Keratinocyte (primary cell): Measurements from ENCODE around the gene FAM78A. TPM values are rescaled to one million over a fixed set of nuclear protein-coding genes. Genes with fewer than 3 reads are reported as not detected.

ENCODE experiments used
- DNase-seq: peaks from one replicate; pipeline ENCODE4 v3.0.0-alpha.2; 2011; ENCODE audit warnings: low read depth, missing footprints, low spot score
- FAIRE-seq: peaks from 2 replicates; lab custom pipeline; 2011; peaks lifted over from hg19 to GRCh38; lab: Jason Lieb, UNC
- H2AFZ ChIP-seq: 2 replicates; pipeline ENCODE4 v1.6.0; 2012; ENCODE audit warnings: low read length, control low read depth, inconsistent platforms; ENCODE audit not compliant: control insufficient read depth
- H3K27ac ChIP-seq: 2 replicates; pipeline ENCODE4 v1.5.1; 2011; ENCODE audit warnings: low read length; ENCODE audit not compliant: control insufficient read depth, insufficient read depth
- H3K27me3 ChIP-seq: 3 replicates; pipeline ENCODE4 v1.6.0; 2011; ENCODE audit warnings: low read length; ENCODE audit not compliant: control insufficient read depth, insufficient read depth; ENCODE audit errors: extremely low read depth
- H3K36me3 ChIP-seq, 2 experiments: 2 replicates in 1 of 2; 3 replicates in 1 of 2; pipeline ENCODE4 v1.5.1; 2011; ENCODE audit warnings: low read length in 2 of 2, mild to moderate bottlenecking in 1 of 2; ENCODE audit not compliant: control insufficient read depth in 2 of 2, insufficient read depth in 2 of 2; ENCODE audit errors: extremely low read depth in 1 of 2
- H3K4me1 ChIP-seq: 3 replicates; pipeline ENCODE4 v1.5.1; 2011; ENCODE audit warnings: low read length; ENCODE audit not compliant: control insufficient read depth, insufficient read depth; ENCODE audit errors: extremely low read depth
- H3K4me2 ChIP-seq: 3 replicates; pipeline ENCODE4 v1.6.0; 2011; ENCODE audit warnings: low read depth, low read length; ENCODE audit not compliant: control insufficient read depth, insufficient read depth; ENCODE audit errors: extremely low read depth
- H3K4me3 ChIP-seq, 3 experiments: fragments of 200-600 bp in 1 of 3; sonication (generic) in 1 of 3; 2 replicates in 2 of 3; 3 replicates in 1 of 3; pipeline ENCODE4 v1.5.1; 2011 to 2016; ENCODE audit warnings: low read length in 3 of 3, mild to moderate bottlenecking in 3 of 3, control low read depth in 2 of 3, inconsistent platforms in 1 of 3, low read depth in 1 of 3, mixed read lengths in 1 of 3, mixed run types in 1 of 3, moderate library complexity in 1 of 3; ENCODE audit not compliant: control insufficient read depth in 2 of 3, insufficient read depth in 2 of 3; ENCODE audit errors: extremely low read depth in 1 of 3
- H3K79me2 ChIP-seq: 2 replicates; pipeline ENCODE4 v1.6.0; 2012; ENCODE audit warnings: low read length; ENCODE audit not compliant: control insufficient read depth, insufficient read depth
- H3K9ac ChIP-seq: 3 replicates; pipeline ENCODE4 v1.6.0; 2011; ENCODE audit warnings: low read length; ENCODE audit not compliant: control insufficient read depth, insufficient read depth; ENCODE audit errors: extremely low read depth
- H3K9me1 ChIP-seq: 3 replicates; pipeline ENCODE4 v1.6.0; 2011; ENCODE audit warnings: low read length; ENCODE audit not compliant: control insufficient read depth, insufficient read depth; ENCODE audit errors: extremely low read depth
- H3K9me3 ChIP-seq: 2 replicates; pipeline ENCODE4 v1.5.1; 2012; ENCODE audit warnings: low read depth, low read length; ENCODE audit not compliant: control insufficient read depth
- H4K20me1 ChIP-seq: 3 replicates; pipeline ENCODE4 v1.6.0; 2011; ENCODE audit warnings: low read length; ENCODE audit not compliant: control insufficient read depth, insufficient read depth; ENCODE audit errors: extremely low read depth
- CTCF ChIP-seq, 3 experiments: IDR thresholded peaks in 1 of 3; conservative IDR thresholded peaks in 1 of 3; optimal IDR thresholded peaks in 1 of 3; 2 replicates in 2 of 3; 3 replicates in 1 of 3; pipeline versions ENCODE3 to v1.5.1; 2011; ENCODE audit warnings: low read length in 3 of 3, mild to moderate bottlenecking in 3 of 3, moderate library complexity in 2 of 3, control low read depth in 1 of 3, inconsistent platforms in 1 of 3; ENCODE audit not compliant: insufficient read depth in 2 of 3; ENCODE audit errors: extremely low read depth in 1 of 3
- EZH2 ChIP-seq: IDR thresholded peaks from one replicate; pipeline ENCODE4 v1.6.1; 2012; ENCODE audit warnings: inconsistent platforms, mild to moderate bottlenecking, low read length, moderate library complexity
- dilution Hi-C: fragments of 300-500 bp; cut with MboI; formaldehyde crosslinking; loops from one replicate; pipeline ENCODE4 v1.7.0; 2020; ENCODE audit warnings: low sequenced_read_pairs; ENCODE audit not compliant: extremely low pct_ligation_motif_present
- polyA plus RNA-seq, 5 experiments: library from polyadenylated mRNA; depleted of rRNA in 3 of 5; stranded (reverse) in 3 of 5; stranded (forward) in 1 of 5; unstranded in 1 of 5; fragments of >200 nt; gene quantifications; 1 replicate in 1 of 5; 2 replicates in 3 of 5; 3 replicates in 1 of 5; pipeline versions ENCODE4 v1.2.1 to v1.2.3, GENCODE V29; 2011 to 2012; ENCODE audit warnings: missing spikeins in 2 of 5, low read depth in 1 of 5, low replicate concordance in 1 of 5

FAM78A gene
- polyA plus RNA-seq, 1 donor (not counting 4 experiments of a cell fraction or from before 2014, with no cell fraction given): 0.25 TPM

- Histone ChIP-seq H2AFZ (no peak overlapping the region), H4K20me1 (no peaks in the 10 kb centered on the region), H3K79me2 (no peaks in the 10 kb centered on the region), H3K36me3 (no peaks in the 10 kb centered on the region), H3K27me3 (no peaks in the 10 kb centered on the region), H3K4me2 (no peak overlapping the region), H3K9me3 (no peaks in the 10 kb centered on the region), H3K4me3 (no peak overlapping the region), H3K9ac (no peak overlapping the region), H3K4me1 (no peaks in the 10 kb centered on the region), H3K9me1 (no peaks in the 10 kb centered on the region), H3K27ac (no peak overlapping the region)
- TF ChIP-seq CTCF (optimal IDR thresholded peaks at IDR 0.05 in 1 of 3, IDR thresholded peaks at IDR 0.05 in 1 of 3, conservative IDR thresholded peaks at IDR 0.05 in 1 of 3; ENCODE audit: extremely low read depth in 1 of 3, insufficient read depth in 2 of 3, low read length in 3 of 3) (no peak), EZH2 (no peak)
- DNase-seq (no peak), FAIRE-seq (no peak)
- dilution Hi-C loops: no loop called here
These were observed 13.9 kb upstream of the FAM78A start for GRCh38 chr9:131290036-131290766.

DNA sequence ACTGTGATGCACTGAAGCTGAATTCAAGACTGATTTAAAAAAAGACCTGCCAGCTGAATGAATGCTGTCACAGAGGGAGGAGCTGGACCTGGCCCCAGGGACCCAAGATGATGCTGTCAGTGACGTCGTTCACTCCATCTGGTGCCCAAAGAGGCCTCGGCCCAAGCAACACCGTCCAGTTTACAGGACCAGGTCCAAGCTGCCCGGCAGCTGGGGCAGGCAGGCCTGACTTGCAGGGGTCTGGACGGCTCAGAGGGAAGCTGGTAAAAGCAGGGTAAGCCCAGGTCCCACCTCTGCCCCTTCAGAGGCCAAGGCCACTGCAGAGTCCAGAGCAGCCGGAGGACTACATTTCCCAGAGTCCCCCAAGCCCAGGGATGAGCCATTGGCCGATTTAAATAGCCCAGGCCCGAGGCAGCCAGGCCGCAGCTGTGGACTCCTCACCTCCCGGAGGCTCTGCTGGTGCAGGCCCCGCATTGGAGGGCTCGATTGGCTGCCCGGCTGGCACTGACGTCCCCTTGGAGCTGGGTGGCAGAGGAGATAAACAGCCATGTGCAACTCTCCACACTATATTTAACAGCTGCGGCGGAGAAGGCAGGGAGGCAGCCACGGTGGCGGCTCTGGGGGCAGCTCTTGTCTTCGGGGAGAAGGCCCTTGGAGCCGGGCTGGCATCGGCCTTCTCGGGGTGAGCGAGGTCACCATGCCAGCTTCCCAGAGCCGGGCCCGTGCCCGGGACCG, 13.2 kb upstream of the FAM78A start, which contains the start of gene PLPP7:
Gene PLPP7 (plus strand): TSS at position 423 of the 735 bp plus-strand sequence. CDS start 275 bp downstream, at position 698.
- FAIRE-seq (no peak), DNase-seq (no peak)
- H3K9me3 ChIP-seq: no peaks in the 10 kb centered on the region
- no peak within 1 kb of the TSS for H2AFZ ChIP-seq
- no peaks in the 10 kb centered on the region for H4K20me1 ChIP-seq
- no peak within 1 kb of the TSS for H3K27ac ChIP-seq
- no peaks in the 10 kb centered on the region for H3K36me3 ChIP-seq
- dilution Hi-C loops: no loop called here
- H3K27me3 ChIP-seq: no peaks in the 10 kb centered on the region
- H3K9me1 ChIP-seq: no peaks in the 10 kb centered on the region
- H3K79me2 ChIP-seq: no peaks in the 10 kb centered on the region
- TF ChIP-seq EZH2 (no peak), CTCF (optimal IDR thresholded peaks at IDR 0.05 in 1 of 3, IDR thresholded peaks at IDR 0.05 in 1 of 3, conservative IDR thresholded peaks at IDR 0.05 in 1 of 3; ENCODE audit: extremely low read depth in 1 of 3, insufficient read depth in 2 of 3, low read length in 3 of 3) (no peak)
- no peaks in the 10 kb centered on the region for H3K4me1 ChIP-seq
- H3K4me3 ChIP-seq: no peak within 1 kb of the TSS
- H3K4me2 ChIP-seq: no peak within 1 kb of the TSS
- no peak within 1 kb of the TSS for H3K9ac ChIP-seq
